ENCODE data around the gene GPR12. TPM values are rescaled to one million over a fixed set of nuclear protein-coding genes. Genes with fewer than 3 reads are reported as not detected.

Gene GPR12
- polyA plus RNA-seq (2013) = 2.0 TPM

GRCh38 chr13:26759907-26760831, at the start of gene GPR12:
GPR12 (minus strand) TSS chr13:26760786; CDS start chr13:26759827, 959 bp downstream.
- peak within 1 kb of the TSS; percentile 45 to 77 (median 58) for H3K4me3 ChIP-seq (ENCODE audit: control insufficient read depth in 1 of 7, extremely low read depth in 1 of 7, insufficient read depth in 4 of 7, low read depth in 2 of 7, low read length in 6 of 7)
- no peaks in the 10 kb centered on the region for H3K9me3 ChIP-seq (ENCODE audit: control extremely low read depth in 1 of 5, control insufficient read depth in 4 of 5, insufficient read depth in 2 of 5, low read depth in 1 of 5, low read length in 4 of 5)
- H3K36me3 ChIP-seq (ENCODE audit: control insufficient read depth in 4 of 4, insufficient read depth in 4 of 4, low read length in 3 of 4) = no peaks in the 10 kb centered on the region
- H3K27ac ChIP-seq (ENCODE audit: insufficient read depth in 1 of 2, low read depth in 1 of 2, low read length in 2 of 2, poor library complexity in 1 of 2, severe bottlenecking in 2 of 2) = no peak within 1 kb of the TSS
- peak; percentile 19 to 51 (median 42) for DNase-seq
- POLR2A ChIA-PET = interaction anchor here (1.0 kb wide), 1 partner anchor 39 kb away, joined by 3 read pairs; no protein-coding TSS in a partner anchor
- peaks cover 0 to 25% (median 17%) of the 10 kb centered on the region in 4 experiments for H3K4me1 ChIP-seq (ENCODE audit: control extremely low read depth in 1 of 4, control insufficient read depth in 4 of 4, insufficient read depth in 4 of 4, low read length in 3 of 4)
- CTCF ChIA-PET = interaction anchor here (1.2 kb wide), 1 partner anchor 24 kb away, joined by 3 read pairs; no protein-coding TSS in a partner anchor
- H3K27me3 ChIP-seq (replicated peaks in 2 of 5; ENCODE audit: control insufficient read depth in 4 of 5, insufficient read depth in 5 of 5, low read length in 4 of 5) = peaks cover 10 to 58% (median 14%) of the 10 kb centered on the region in 5 experiments
- WGBS (ENCODE audit: insufficient coverage) = under 1% methylated on average over 67 of the region's 87 CpGs

- no CpG with 5 or more reads among the region's 2 CpGs for WGBS (ENCODE audit: insufficient coverage)
- DNase-seq = no peak
- CTCF ChIA-PET = interaction anchor here (1.3 kb wide), 1 partner anchor 62 kb away, joined by 4 read pairs; no protein-coding TSS in a partner anchor
- POLR2A ChIA-PET = no interaction called here
- Histone ChIP-seq H3K36me3 (ENCODE audit: control insufficient read depth in 4 of 4, insufficient read depth in 4 of 4, low read length in 3 of 4) (no peaks in the 10 kb centered on the region), H3K27me3 (replicated peaks in 2 of 5; ENCODE audit: control insufficient read depth in 4 of 5, insufficient read depth in 5 of 5, low read length in 4 of 5) (peaks cover 6 to 30% (median 26%) of the 10 kb centered on the region in 5 experiments), H3K9me3 (ENCODE audit: control extremely low read depth in 1 of 5, control insufficient read depth in 4 of 5, insufficient read depth in 2 of 5, low read depth in 1 of 5, low read length in 4 of 5) (peaks cover 0 to 4% (median 0%) of the 10 kb centered on the region in 5 experiments), H3K4me3 (ENCODE audit: control insufficient read depth in 1 of 7, extremely low read depth in 1 of 7, insufficient read depth in 4 of 7, low read depth in 2 of 7, low read length in 6 of 7) (no peak overlapping the region), H3K4me1 (ENCODE audit: control extremely low read depth in 1 of 4, control insufficient read depth in 4 of 4, insufficient read depth in 4 of 4, low read length in 3 of 4) (no peaks in the 10 kb centered on the region), H3K27ac (ENCODE audit: insufficient read depth in 1 of 2, low read depth in 1 of 2, low read length in 2 of 2, poor library complexity in 1 of 2, severe bottlenecking in 2 of 2) (no peak overlapping the region)
These were observed 49.5 kb upstream of the GPR12 start for GRCh38 chr13:26810095-26810494.

- Histone ChIP-seq H3K4me3 (ENCODE audit: control insufficient read depth in 1 of 7, extremely low read depth in 1 of 7, insufficient read depth in 4 of 7, low read depth in 2 of 7, low read length in 6 of 7) (no peak overlapping the region), H3K4me1 (ENCODE audit: control extremely low read depth in 1 of 4, control insufficient read depth in 4 of 4, insufficient read depth in 4 of 4, low read length in 3 of 4) (no peaks in the 10 kb centered on the region), H3K36me3 (ENCODE audit: control insufficient read depth in 4 of 4, insufficient read depth in 4 of 4, low read length in 3 of 4) (no peaks in the 10 kb centered on the region), H3K9me3 (ENCODE audit: control extremely low read depth in 1 of 5, control insufficient read depth in 4 of 5, insufficient read depth in 2 of 5, low read depth in 1 of 5, low read length in 4 of 5) (peaks cover 0 to 4% (median 2%) of the 10 kb centered on the region in 5 experiments), H3K27me3 (replicated peaks in 2 of 5; ENCODE audit: control insufficient read depth in 4 of 5, insufficient read depth in 5 of 5, low read length in 4 of 5) (peaks cover 8 to 30% (median 26%) of the 10 kb centered on the region in 5 experiments), H3K27ac (ENCODE audit: insufficient read depth in 1 of 2, low read depth in 1 of 2, low read length in 2 of 2, poor library complexity in 1 of 2, severe bottlenecking in 2 of 2) (no peak overlapping the region)
- DNase-seq = no peak
- CTCF ChIA-PET = no interaction called here
- POLR2A ChIA-PET = no interaction called here
These were observed 46.3 kb upstream of the GPR12 start for GRCh38 chr13:26806891-26807290.

- Histone ChIP-seq H3K4me1 (ENCODE audit: control extremely low read depth in 1 of 4, control insufficient read depth in 4 of 4, insufficient read depth in 4 of 4, low read length in 3 of 4) (peaks cover 0 to 24% (median 22%) of the 10 kb centered on the region in 4 experiments), H3K9me3 (ENCODE audit: control extremely low read depth in 1 of 5, control insufficient read depth in 4 of 5, insufficient read depth in 2 of 5, low read depth in 1 of 5, low read length in 4 of 5) (peaks cover 0 to under 1% (median 0%) of the 10 kb centered on the region in 5 experiments), H3K27me3 (replicated peaks in 2 of 5; ENCODE audit: control insufficient read depth in 4 of 5, insufficient read depth in 5 of 5, low read length in 4 of 5) (no peaks in the 10 kb centered on the region), H3K36me3 (ENCODE audit: control insufficient read depth in 4 of 4, insufficient read depth in 4 of 4, low read length in 3 of 4) (no peaks in the 10 kb centered on the region), H3K27ac (ENCODE audit: insufficient read depth in 1 of 2, low read depth in 1 of 2, low read length in 2 of 2, poor library complexity in 1 of 2, severe bottlenecking in 2 of 2) (no peak overlapping the region), H3K4me3 (ENCODE audit: control insufficient read depth in 1 of 7, extremely low read depth in 1 of 7, insufficient read depth in 4 of 7, low read depth in 2 of 7, low read length in 6 of 7) (no peak overlapping the region)
- CTCF ChIA-PET = interaction anchor here (1.4 to 1.5 kb wide), 2 partner anchors 70 to 85 kb away, joined by 4 to 5 read pairs; no protein-coding TSS in a partner anchor
- no peak for DNase-seq
- 95% methylated on average over 2 of the region's 3 CpGs for WGBS (ENCODE audit: insufficient coverage)
- POLR2A ChIA-PET = no interaction called here
These were observed 27.4 kb upstream of the GPR12 start for GRCh38 chr13:26787961-26788360.

GRCh38 chr13:26786651-26787295, 26.2 kb upstream of the GPR12 start:
- POLR2A ChIA-PET = no interaction called here
- Histone ChIP-seq H3K27ac (ENCODE audit: insufficient read depth in 1 of 2, low read depth in 1 of 2, low read length in 2 of 2, poor library complexity in 1 of 2, severe bottlenecking in 2 of 2) (no peak overlapping the region), H3K4me1 (ENCODE audit: control extremely low read depth in 1 of 4, control insufficient read depth in 4 of 4, insufficient read depth in 4 of 4, low read length in 3 of 4) (peaks cover 0 to 24% (median 22%) of the 10 kb centered on the region in 4 experiments), H3K27me3 (replicated peaks in 2 of 5; ENCODE audit: control insufficient read depth in 4 of 5, insufficient read depth in 5 of 5, low read length in 4 of 5) (no peaks in the 10 kb centered on the region), H3K4me3 (ENCODE audit: control insufficient read depth in 1 of 7, extremely low read depth in 1 of 7, insufficient read depth in 4 of 7, low read depth in 2 of 7, low read length in 6 of 7) (no peak overlapping the region), H3K9me3 (ENCODE audit: control extremely low read depth in 1 of 5, control insufficient read depth in 4 of 5, insufficient read depth in 2 of 5, low read depth in 1 of 5, low read length in 4 of 5) (peaks cover 0 to 3% (median 0%) of the 10 kb centered on the region in 5 experiments), H3K36me3 (ENCODE audit: control insufficient read depth in 4 of 4, insufficient read depth in 4 of 4, low read length in 3 of 4) (no peaks in the 10 kb centered on the region)
- peak in 2 of 3 donors; percentile 11 to 29 for DNase-seq
- CTCF ChIA-PET = interaction anchor here (1.0 to 2.3 kb wide), 6 partner anchors 53 to 86 kb away, joined by 3 to 12 read pairs (median 4); no protein-coding TSS in a partner anchor
- 94% methylated on average over 2 of the region's 2 CpGs for WGBS (ENCODE audit: insufficient coverage)

- Histone ChIP-seq H3K27me3 (replicated peaks in 2 of 5; ENCODE audit: control insufficient read depth in 4 of 5, insufficient read depth in 5 of 5, low read length in 4 of 5) (no peaks in the 10 kb centered on the region), H3K4me1 (ENCODE audit: control extremely low read depth in 1 of 4, control insufficient read depth in 4 of 4, insufficient read depth in 4 of 4, low read length in 3 of 4) (peaks cover 0 to 24% (median 22%) of the 10 kb centered on the region in 4 experiments), H3K4me3 (ENCODE audit: control insufficient read depth in 1 of 7, extremely low read depth in 1 of 7, insufficient read depth in 4 of 7, low read depth in 2 of 7, low read length in 6 of 7) (peak overlapping the region in 6 of 7 experiments; percentile 23 to 80 (median 61)), H3K27ac (ENCODE audit: insufficient read depth in 1 of 2, low read depth in 1 of 2, low read length in 2 of 2, poor library complexity in 1 of 2, severe bottlenecking in 2 of 2) (no peak overlapping the region), H3K36me3 (ENCODE audit: control insufficient read depth in 4 of 4, insufficient read depth in 4 of 4, low read length in 3 of 4) (no peaks in the 10 kb centered on the region), H3K9me3 (ENCODE audit: control extremely low read depth in 1 of 5, control insufficient read depth in 4 of 5, insufficient read depth in 2 of 5, low read depth in 1 of 5, low read length in 4 of 5) (peaks cover 0 to 3% (median 0%) of the 10 kb centered on the region in 5 experiments)
- WGBS (ENCODE audit: insufficient coverage) = 32% methylated on average over 14 of the region's 17 CpGs
- DNase-seq = peak; percentile 72 to 84 (median 82)
- POLR2A ChIA-PET = interaction anchor here (1.4 kb wide), 1 partner anchor 67 kb away, joined by 4 read pairs; no protein-coding TSS in a partner anchor
- CTCF ChIA-PET = interaction anchor here (1.0 to 2.3 kb wide), 7 partner anchors 15 to 86 kb away, joined by 3 to 12 read pairs (median 3); no protein-coding TSS in a partner anchor
These were observed 25.4 kb upstream of the GPR12 start for GRCh38 chr13:26785838-26786630.
